WTC11 (cell line): ENCODE measurements around the gene KIF24.

ENCODE experiments used
- CREM ChIP-seq: sonication (generic); formaldehyde crosslinking; IDR thresholded peaks from 2 replicates; pipeline ENCODE4 v1.8.1; 2022; ENCODE audit warnings: mild to moderate bottlenecking, missing genetic modification reagents, moderate library complexity
- CTCF ChIP-seq: fragments of 200-600 bp; IDR thresholded peaks from 2 replicates; pipeline ENCODE4 v1.8.0; 2022; ENCODE audit warnings: antibody characterized with exemption
- JUN ChIP-seq: sonication (generic); formaldehyde crosslinking; IDR thresholded peaks from 2 replicates; pipeline ENCODE4 v1.8.0; 2023; ENCODE audit warnings: mild to moderate bottlenecking, missing genetic modification reagents

GRCh38 chr9:34377404-34377746 lies 48.3 kb upstream of the KIF24 start:
- TF ChIP-seq CREM (CRISPR knock-in tag) (no peak), CTCF (no peak), JUN (CRISPR knock-in tag) (no peak)
